Activated gamma-delta T cell treated with Interleukin-2 at 50 U/mL for 16 hours (primary cell): ENCODE results near the gene NDRG3.

ENCODE experiments used
- DNase-seq: peaks from one replicate; pipeline ENCODE4 v3.0.0-alpha.2; 2020

Gene NDRG3

GRCh38 chr20:36604952-36605398 is 140.9 kb downstream of the NDRG3 start:
- peak; percentile 35 for DNase-seq
